HEK293 (cell line): Measurements from ENCODE around the gene SESTD1.

Experiments used
- GLIS2 ChIP-seq: fragments of 450-650 bp; formaldehyde crosslinking; IDR thresholded peaks from 2 replicates; pipeline ENCODE4 v1.5.1; 2016; ENCODE audit warnings: missing biosample characterization, missing genetic modification characterization
- REPIN1 ChIP-seq: fragments of 450-650 bp; formaldehyde crosslinking; IDR thresholded peaks from 2 replicates; pipeline ENCODE4 v1.5.1; 2017; ENCODE audit warnings: missing biosample characterization, missing genetic modification characterization, low read depth
- SP2 ChIP-seq: fragments of 450-650 bp; formaldehyde crosslinking; IDR thresholded peaks from 2 replicates; pipeline ENCODE4 v1.5.1; 2016; ENCODE audit warnings: missing biosample characterization, missing genetic modification characterization
- ZNF19 ChIP-seq: fragments of 450-650 bp; formaldehyde crosslinking; IDR thresholded peaks from 2 replicates; pipeline ENCODE4; 2016; ENCODE audit warnings: missing biosample characterization, missing genetic modification characterization, low read depth
- ZNF324 ChIP-seq: fragments of 450-650 bp; formaldehyde crosslinking; IDR thresholded peaks from 2 replicates; pipeline ENCODE4 v1.5.1; 2016; ENCODE audit warnings: missing biosample characterization, missing genetic modification characterization
- ZNF768 ChIP-seq: fragments of 450-650 bp; formaldehyde crosslinking; IDR thresholded peaks from 2 replicates; pipeline ENCODE4 v1.5.1; 2018; ENCODE audit warnings: missing biosample characterization, mild to moderate bottlenecking, missing genetic modification characterization
- TF ChIP-seq, protein P1 (sequence below): fragments of 450-650 bp; formaldehyde crosslinking; IDR thresholded peaks from 2 replicates; pipeline ENCODE4 v1.5.1; 2016; ENCODE audit warnings: missing biosample characterization, missing genetic modification characterization

DNA sequence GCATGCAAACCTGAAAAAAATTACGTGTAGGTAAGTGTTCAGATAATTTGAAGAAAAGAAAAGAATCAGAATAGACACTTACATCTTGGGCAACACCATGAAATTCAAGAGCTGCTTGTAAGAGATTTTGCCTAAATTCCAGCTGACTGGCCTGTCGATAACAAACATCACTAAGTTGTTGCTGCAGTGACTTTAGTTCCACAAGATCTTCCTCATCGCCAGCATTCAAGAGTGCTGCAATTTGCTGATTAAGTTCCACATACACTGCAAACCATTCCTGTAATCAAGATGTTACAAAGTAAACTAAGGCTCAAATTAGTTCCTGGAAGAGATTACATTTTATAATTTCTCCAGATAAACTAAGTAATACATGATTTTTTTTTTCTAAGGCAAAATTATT, 140.3 kb downstream of the SESTD1 start:
- TF ChIP-seq GLIS2 (no peak), SP2 (tag by site-specific recombination) (no peak), ZNF768 (no peak), ZNF324 (tag by site-specific recombination) (no peak), ZNF19 (tag by site-specific recombination) (no peak), REPIN1 (tag by site-specific recombination) (no peak)
- TF ChIP-seq, protein P1, sequence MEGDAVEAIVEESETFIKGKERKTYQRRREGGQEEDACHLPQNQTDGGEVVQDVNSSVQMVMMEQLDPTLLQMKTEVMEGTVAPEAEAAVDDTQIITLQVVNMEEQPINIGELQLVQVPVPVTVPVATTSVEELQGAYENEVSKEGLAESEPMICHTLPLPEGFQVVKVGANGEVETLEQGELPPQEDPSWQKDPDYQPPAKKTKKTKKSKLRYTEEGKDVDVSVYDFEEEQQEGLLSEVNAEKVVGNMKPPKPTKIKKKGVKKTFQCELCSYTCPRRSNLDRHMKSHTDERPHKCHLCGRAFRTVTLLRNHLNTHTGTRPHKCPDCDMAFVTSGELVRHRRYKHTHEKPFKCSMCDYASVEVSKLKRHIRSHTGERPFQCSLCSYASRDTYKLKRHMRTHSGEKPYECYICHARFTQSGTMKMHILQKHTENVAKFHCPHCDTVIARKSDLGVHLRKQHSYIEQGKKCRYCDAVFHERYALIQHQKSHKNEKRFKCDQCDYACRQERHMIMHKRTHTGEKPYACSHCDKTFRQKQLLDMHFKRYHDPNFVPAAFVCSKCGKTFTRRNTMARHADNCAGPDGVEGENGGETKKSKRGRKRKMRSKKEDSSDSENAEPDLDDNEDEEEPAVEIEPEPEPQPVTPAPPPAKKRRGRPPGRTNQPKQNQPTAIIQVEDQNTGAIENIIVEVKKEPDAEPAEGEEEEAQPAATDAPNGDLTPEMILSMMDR: no peak
